ENCODE data around the gene HS2ST1.

DNA sequence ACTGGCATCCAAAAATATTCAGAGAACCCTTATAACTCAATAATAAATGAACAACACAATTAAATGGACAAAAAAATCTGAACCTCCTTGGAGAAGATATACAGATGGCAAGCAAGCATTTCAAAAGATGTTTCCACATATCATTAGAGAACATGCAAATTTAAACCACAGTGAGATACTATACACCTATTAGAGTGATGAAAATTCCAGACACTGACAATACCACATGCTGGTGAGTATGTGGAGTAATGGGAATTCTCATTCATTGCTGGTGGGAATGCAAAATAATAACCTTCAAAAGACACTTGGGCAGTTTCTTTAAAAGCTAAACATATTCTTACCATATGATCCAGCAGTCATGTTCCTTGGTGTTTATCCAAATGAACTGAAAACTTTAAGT, 46.1 kb downstream of the HS2ST1 start:
- TF ChIP-seq, protein P1, sequence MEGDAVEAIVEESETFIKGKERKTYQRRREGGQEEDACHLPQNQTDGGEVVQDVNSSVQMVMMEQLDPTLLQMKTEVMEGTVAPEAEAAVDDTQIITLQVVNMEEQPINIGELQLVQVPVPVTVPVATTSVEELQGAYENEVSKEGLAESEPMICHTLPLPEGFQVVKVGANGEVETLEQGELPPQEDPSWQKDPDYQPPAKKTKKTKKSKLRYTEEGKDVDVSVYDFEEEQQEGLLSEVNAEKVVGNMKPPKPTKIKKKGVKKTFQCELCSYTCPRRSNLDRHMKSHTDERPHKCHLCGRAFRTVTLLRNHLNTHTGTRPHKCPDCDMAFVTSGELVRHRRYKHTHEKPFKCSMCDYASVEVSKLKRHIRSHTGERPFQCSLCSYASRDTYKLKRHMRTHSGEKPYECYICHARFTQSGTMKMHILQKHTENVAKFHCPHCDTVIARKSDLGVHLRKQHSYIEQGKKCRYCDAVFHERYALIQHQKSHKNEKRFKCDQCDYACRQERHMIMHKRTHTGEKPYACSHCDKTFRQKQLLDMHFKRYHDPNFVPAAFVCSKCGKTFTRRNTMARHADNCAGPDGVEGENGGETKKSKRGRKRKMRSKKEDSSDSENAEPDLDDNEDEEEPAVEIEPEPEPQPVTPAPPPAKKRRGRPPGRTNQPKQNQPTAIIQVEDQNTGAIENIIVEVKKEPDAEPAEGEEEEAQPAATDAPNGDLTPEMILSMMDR (IDR thresholded peaks at IDR 0.05) = no peak
- TF ChIP-seq POLR2AphosphoS5 (IDR thresholded peaks at IDR 0.05) (no peak), POLR2A (IDR thresholded peaks at IDR 0.05) (no peak), EP300 (IDR thresholded peaks at IDR 0.05) (no peak)
